ENCODE measurements around the gene CSN1S1.

The CSN1S1 gene

GRCh38 chr4:69957209-69957608 lies 26.3 kb downstream of the CSN1S1 start:
- no peak for DNase-seq (ENCODE audit: low spot score)
- TF ChIP-seq, protein P1, sequence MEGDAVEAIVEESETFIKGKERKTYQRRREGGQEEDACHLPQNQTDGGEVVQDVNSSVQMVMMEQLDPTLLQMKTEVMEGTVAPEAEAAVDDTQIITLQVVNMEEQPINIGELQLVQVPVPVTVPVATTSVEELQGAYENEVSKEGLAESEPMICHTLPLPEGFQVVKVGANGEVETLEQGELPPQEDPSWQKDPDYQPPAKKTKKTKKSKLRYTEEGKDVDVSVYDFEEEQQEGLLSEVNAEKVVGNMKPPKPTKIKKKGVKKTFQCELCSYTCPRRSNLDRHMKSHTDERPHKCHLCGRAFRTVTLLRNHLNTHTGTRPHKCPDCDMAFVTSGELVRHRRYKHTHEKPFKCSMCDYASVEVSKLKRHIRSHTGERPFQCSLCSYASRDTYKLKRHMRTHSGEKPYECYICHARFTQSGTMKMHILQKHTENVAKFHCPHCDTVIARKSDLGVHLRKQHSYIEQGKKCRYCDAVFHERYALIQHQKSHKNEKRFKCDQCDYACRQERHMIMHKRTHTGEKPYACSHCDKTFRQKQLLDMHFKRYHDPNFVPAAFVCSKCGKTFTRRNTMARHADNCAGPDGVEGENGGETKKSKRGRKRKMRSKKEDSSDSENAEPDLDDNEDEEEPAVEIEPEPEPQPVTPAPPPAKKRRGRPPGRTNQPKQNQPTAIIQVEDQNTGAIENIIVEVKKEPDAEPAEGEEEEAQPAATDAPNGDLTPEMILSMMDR (IDR thresholded peaks at IDR 0.05; ENCODE audit: extremely low read depth, missing control alignments): no peak

DNA sequence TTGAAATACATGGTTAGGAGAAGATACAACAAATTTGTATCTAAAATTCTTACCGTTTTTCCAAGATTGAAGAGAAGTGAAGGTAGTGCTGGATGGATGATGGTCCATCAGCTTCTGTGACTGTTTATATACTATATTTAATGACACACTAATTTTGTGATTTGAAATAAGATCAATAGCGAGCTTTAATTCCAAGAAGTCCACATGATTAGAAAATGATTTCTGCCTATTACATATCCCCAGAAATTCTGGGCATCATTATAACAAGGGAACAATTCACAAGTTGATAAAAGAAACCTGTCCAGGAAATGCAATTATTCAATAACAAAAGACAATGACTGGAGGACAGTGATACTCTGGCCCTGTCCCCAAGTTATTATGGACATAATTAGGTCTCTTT lies 34.8 kb downstream of the CSN1S1 start, which contains the start of gene CSN2:
Gene CSN2, minus strand, starts transcription at position 101 of the 400 bp plus-strand sequence. CDS start 4,733 bp downstream, outside the sequence.
- TF ChIP-seq, protein P1 (IDR thresholded peaks at IDR 0.05; ENCODE audit: extremely low read depth, missing control alignments): no peak
- DNase-seq (ENCODE audit: low spot score): no peak

DNA sequence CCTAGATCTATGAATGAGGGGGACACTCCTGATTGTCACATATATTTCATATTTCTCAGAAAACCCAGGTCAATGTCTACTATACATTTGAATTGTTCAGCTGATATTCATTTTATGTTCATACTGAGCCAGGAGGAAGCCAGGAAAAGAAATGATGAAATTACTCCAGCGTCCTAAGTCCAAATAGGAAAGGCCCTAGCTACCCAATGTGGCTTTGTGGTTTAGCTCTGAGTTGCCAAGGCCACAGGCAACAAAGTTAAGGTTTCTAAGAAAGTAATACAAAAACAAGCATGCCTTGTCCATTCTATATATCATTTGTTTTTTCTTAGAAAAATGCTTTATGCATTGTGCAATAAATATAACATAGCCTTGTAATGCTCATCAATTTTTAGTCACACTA lies 39.2 kb downstream of the CSN1S1 start:
- TF ChIP-seq, protein P1 (IDR thresholded peaks at IDR 0.05; ENCODE audit: extremely low read depth, missing control alignments): no peak

DNA sequence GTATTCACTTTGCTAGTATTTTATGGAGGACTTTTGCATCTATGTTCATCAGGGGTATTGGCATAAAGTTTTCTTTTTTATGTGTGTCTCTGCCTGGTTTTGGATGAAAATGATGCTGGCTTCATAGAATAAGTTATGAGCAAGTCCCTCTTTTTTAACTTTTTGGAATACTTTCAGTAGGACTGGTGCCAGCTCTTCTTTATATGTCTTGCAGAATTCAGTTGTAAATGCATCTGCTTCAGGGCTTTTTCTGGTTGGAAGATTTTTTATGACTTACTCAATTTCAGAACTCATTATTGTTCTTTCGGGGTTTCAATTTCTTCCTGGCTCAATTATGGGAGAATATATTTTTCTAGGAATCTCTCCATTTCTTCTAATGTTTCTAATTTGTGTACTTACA lies 43.8 kb downstream of the CSN1S1 start:
- DNase-seq (ENCODE audit: low spot score): no peak
- TF ChIP-seq, protein P1 (IDR thresholded peaks at IDR 0.05; ENCODE audit: extremely low read depth, missing control alignments): no peak

More for the DNA sequence above, 39.2 kb downstream of the CSN1S1 start:
- DNase-seq (ENCODE audit: low spot score): no peak

DNA sequence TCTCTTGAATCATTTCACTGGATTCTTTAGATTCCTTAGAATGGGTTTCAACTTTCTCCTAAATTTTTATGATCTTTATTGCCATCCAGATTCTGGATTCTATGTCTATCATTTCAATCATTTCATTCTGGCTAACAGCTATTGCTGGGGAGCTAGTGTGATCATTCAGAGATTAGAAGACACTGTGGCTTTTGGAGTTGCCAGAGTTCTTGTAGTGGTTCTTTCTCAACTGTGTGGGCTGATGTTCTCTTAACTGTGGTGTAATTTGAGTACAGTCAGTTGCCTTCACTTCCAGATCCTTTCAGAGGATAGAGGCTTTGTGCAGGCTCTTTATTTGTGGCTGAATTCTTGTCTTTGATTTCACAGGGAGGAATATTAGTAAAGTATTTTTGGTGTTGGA lies 46.7 kb downstream of the CSN1S1 start:
- TF ChIP-seq, protein P1 (IDR thresholded peaks at IDR 0.05; ENCODE audit: extremely low read depth, missing control alignments): no peak
- no peak for DNase-seq (ENCODE audit: low spot score)

DNA sequence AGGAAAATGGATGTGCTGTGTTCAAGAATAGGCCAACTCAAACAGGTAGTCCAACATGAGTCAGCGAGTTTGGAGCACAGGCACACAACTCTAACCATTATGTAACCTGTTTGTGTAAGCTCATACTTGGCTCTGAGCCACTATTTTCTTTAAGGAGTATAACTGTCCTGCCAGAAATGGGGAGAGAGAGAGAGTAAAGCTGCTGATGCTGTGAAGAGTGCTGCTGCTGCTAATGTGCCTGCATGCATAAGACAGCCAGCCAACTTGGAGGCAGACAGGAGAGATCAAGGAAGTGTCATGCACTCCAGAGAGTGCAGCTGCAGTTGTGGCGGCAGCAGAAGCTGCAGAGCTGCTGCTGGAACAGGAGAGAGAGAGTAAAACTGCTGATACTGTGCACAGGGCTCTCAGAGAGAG lies 53.2 kb downstream of the CSN1S1 start:
- no peak for DNase-seq (ENCODE audit: low spot score)
- TF ChIP-seq, protein P1 (IDR thresholded peaks at IDR 0.05; ENCODE audit: extremely low read depth, missing control alignments): no peak

GRCh38 chr4:69986663-69987062 lies 55.8 kb downstream of the CSN1S1 start:
- TF ChIP-seq, protein P1 (IDR thresholded peaks at IDR 0.05; ENCODE audit: extremely low read depth, missing control alignments): no peak
- DNase-seq (ENCODE audit: low spot score): no peak

Measured in GM20000 (cell line).